HepG2 (cell line): ENCODE measurements around the gene GNB1. TPM values are rescaled to one million over a fixed set of nuclear protein-coding genes. Genes with fewer than 3 reads are reported as not detected.
A peak's percentile ranks its signal among the peaks of the same experiment; 100 is the strongest.

ENCODE experiments used
- EEA1 ChIP-seq: sonication (generic); formaldehyde crosslinking; IDR thresholded peaks from 2 replicates; pipeline ENCODE4 v1.5.1; 2020; ENCODE audit warnings: mild to moderate bottlenecking, missing genetic modification reagents, borderline replicate concordance
- ELF3 ChIP-seq: IDR thresholded peaks from 2 replicates; pipeline ENCODE4 v1.6.1; 2016; ENCODE audit warnings: missing genetic modification reagents, missing compliant biosample characterization
- FOXA3 ChIP-seq: IDR thresholded peaks from 2 replicates; pipeline ENCODE4 v1.6.1; 2016; ENCODE audit warnings: missing genetic modification reagents, missing compliant biosample characterization
- GMEB1 ChIP-seq: sonication (generic); formaldehyde crosslinking; IDR thresholded peaks from 2 replicates; pipeline ENCODE4 v1.5.1; 2020; ENCODE audit warnings: missing genetic modification reagents, mild to moderate bottlenecking, borderline replicate concordance
- SALL2 ChIP-seq: sonication (generic); formaldehyde crosslinking; IDR thresholded peaks from 2 replicates; pipeline ENCODE4 v1.8.1; 2023; ENCODE audit warnings: mild to moderate bottlenecking, missing genetic modification reagents, inconsistent platforms
- SAP130 ChIP-seq: IDR thresholded peaks from 2 replicates; pipeline ENCODE4 v1.6.1; 2016; ENCODE audit warnings: low read depth
- TFAP4 ChIP-seq: sonication (generic); IDR thresholded peaks from 2 replicates; pipeline ENCODE4 v1.6.1; 2016; ENCODE audit warnings: low read depth, borderline replicate concordance
- YY1 ChIP-seq: IDR thresholded peaks from 2 replicates; pipeline ENCODE4 v1.6.1; 2011; ENCODE audit warnings: low read length, low read depth, moderate library complexity, mild to moderate bottlenecking; ENCODE audit not compliant: insufficient read depth, insufficient replicate concordance
- ZNF407 ChIP-seq: sonication (generic); formaldehyde crosslinking; IDR thresholded peaks from one replicate; pipeline ENCODE4 v1.5.1; 2020; ENCODE audit warnings: mild to moderate bottlenecking, missing genetic modification reagents; ENCODE audit errors: not compliant biosample characterization
- ZNF549 ChIP-seq: sonication (generic); formaldehyde crosslinking; IDR thresholded peaks from 2 replicates; pipeline ENCODE4 v1.5.0; 2020; ENCODE audit warnings: missing genetic modification reagents
- ZNF589 ChIP-seq: sonication (generic); formaldehyde crosslinking; conservative IDR thresholded peaks from 2 replicates; pipeline ENCODE4 v1.8.0; 2022; ENCODE audit warnings: mild to moderate bottlenecking, moderate library complexity, missing genetic modification reagents
- ZNF619 ChIP-seq: sonication (generic); formaldehyde crosslinking; IDR thresholded peaks from 2 replicates; pipeline ENCODE4 v1.4.0; 2020; ENCODE audit warnings: mild to moderate bottlenecking, missing genetic modification reagents
- polyA plus RNA-seq, 8 experiments: library from polyadenylated mRNA; depleted of rRNA in 3 of 8; stranded (reverse) in 7 of 8; unstranded in 1 of 8; fragments of >200 nt; fragmentation: Illumina TruSeq in 4 of 8; extraction: Trizol in 4 of 8; gene quantifications; 2 replicates each; pipeline versions ENCODE4 v1.2.1 to v1.2.3, GENCODE V29; 2011 to 2016; ENCODE audit warnings: low read depth in 4 of 8, missing spikeins in 1 of 8, mixed read lengths in 1 of 8; ENCODE audit not compliant: insufficient read depth in 1 of 8
- total RNA-seq, 5 experiments: library from RNA; depleted of rRNA; stranded (reverse); fragments of >200 nt; fragmentation: Illumina TruSeq; extraction: Trizol; gene quantifications; 2 replicates each; pipeline ENCODE4 v1.2.3, GENCODE V29; 2016; ENCODE audit warnings: low read depth in 1 of 5
- TF ChIP-seq, protein P1 (sequence below): sonication (generic); formaldehyde crosslinking; IDR thresholded peaks from 2 replicates; pipeline ENCODE4 v1.8.0; 2022; ENCODE audit warnings: mild to moderate bottlenecking, missing genetic modification reagents; ENCODE audit not compliant: insufficient replicate concordance
- TF ChIP-seq, protein P2 (sequence below): sonication (generic); formaldehyde crosslinking; IDR thresholded peaks from 2 replicates; pipeline ENCODE4 v1.4.0; 2020; ENCODE audit warnings: mild to moderate bottlenecking, missing genetic modification reagents, borderline replicate concordance

GNB1 gene
- total and polyA plus RNA-seq, 2 of the 13 experiments (the other 11 are each of a cell fraction or from before 2014, with no cell fraction given): 66.2 to 327 TPM

DNA sequence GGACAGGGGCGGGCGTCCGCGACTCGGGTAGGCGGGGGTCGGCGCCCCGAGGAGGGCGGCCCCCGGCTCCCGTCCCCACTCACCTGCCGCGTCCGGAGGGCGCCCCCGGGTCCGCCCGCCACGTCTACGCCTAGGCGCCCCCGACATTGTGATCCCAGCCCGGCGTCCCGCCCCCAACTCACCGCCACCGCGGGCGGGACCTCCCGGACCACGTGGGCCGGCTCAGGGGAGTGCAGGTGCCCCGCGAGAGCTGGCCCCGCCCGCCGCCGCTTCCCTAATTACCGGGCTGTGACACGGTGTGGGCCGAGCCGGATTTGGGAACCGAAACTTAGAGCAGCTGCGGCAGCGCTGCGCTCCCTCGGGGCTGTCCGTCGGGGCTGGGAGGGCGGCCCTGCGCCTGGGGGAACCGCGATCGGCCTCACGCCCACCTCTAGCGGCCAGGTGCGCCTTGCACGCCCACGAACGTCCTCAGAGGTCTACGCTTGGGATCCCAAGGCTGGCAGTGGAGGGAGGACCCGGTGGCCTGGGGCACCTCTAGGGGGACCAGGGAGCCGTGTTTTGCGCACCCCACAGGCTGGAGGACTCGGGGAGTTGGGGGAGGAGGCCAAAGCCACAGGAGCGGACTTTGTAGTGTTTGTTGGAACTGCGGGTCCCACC lies 112.1 kb downstream of the GNB1 start (continued):
- peak; percentile 66 for TF ChIP-seq GMEB1 (CRISPR knock-in tag)
- 0 out of 2 replicates have a peak, but pooled peaks have one; percentile 5 for TF ChIP-seq ELF3 (CRISPR knock-in tag)
- TF ChIP-seq EEA1 (CRISPR knock-in tag): 0 out of 2 replicates have a peak, but pooled peaks have one; percentile 45
- TF ChIP-seq, protein P1, sequence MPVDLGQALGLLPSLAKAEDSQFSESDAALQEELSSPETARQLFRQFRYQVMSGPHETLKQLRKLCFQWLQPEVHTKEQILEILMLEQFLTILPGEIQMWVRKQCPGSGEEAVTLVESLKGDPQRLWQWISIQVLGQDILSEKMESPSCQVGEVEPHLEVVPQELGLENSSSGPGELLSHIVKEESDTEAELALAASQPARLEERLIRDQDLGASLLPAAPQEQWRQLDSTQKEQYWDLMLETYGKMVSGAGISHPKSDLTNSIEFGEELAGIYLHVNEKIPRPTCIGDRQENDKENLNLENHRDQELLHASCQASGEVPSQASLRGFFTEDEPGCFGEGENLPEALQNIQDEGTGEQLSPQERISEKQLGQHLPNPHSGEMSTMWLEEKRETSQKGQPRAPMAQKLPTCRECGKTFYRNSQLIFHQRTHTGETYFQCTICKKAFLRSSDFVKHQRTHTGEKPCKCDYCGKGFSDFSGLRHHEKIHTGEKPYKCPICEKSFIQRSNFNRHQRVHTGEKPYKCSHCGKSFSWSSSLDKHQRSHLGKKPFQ (CRISPR knock-in tag): peak; percentile 71
- peak; percentile 58; the same call in 1 of the 2 replicates for TF ChIP-seq ZNF619 (CRISPR knock-in tag)
- TF ChIP-seq YY1: no peak
- TF ChIP-seq ZNF589: no peak
- 0 out of 2 replicates have a peak, but pooled peaks have one; percentile 28 for TF ChIP-seq SALL2 (CRISPR knock-in tag)
- no peak for TF ChIP-seq ZNF549 (CRISPR knock-in tag)
- no peak for TF ChIP-seq TFAP4
- peak; percentile 83 for TF ChIP-seq SAP130 (CRISPR knock-in tag)
- peak; percentile 94 for TF ChIP-seq ZNF407
- TF ChIP-seq, protein P2, sequence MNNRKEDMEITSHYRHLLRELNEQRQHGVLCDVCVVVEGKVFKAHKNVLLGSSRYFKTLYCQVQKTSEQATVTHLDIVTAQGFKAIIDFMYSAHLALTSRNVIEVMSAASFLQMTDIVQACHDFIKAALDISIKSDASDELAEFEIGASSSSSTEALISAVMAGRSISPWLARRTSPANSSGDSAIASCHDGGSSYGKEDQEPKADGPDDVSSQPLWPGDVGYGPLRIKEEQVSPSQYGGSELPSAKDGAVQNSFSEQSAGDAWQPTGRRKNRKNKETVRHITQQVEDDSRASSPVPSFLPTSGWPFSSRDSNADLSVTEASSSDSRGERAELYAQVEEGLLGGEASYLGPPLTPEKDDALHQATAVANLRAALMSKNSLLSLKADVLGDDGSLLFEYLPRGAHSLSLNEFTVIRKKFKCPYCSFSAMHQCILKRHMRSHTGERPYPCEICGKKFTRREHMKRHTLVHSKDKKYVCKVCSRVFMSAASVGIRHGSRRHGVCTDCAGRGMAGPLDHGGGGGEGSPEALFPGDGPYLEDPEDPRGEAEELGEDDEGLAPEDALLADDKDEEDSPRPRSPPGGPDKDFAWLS (CRISPR knock-in tag): 0 out of 2 replicates have a peak, but pooled peaks have one; percentile 43
- TF ChIP-seq FOXA3: 0 out of 2 replicates have a peak, but pooled peaks have one; percentile 16
